ENCODE data around the gene SI.
"Not testable (repeated sequence)": the region's sequence is repeated elsewhere in the genome, so short reads cannot be mapped to it uniquely, and the experiment has no call there.

Gene SI

DNA sequence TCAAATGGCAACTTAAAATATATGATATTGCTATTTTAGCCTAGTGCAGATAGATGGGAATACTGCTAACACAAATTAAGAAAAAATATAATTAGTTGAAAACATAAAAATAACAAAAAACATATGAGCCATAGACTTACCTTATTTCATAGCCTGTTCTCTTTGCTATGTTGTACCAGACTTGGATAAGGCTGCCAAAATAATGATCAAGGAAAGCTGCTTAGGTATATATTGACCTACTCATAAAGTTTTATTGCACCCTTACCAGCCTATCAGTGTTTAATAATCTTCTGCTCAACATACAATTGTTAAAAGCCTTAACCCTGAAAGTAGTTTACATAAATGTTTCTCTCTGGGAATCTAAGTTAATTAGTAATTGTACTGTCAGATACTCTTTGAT is at the start of gene SI:
Gene SI (minus strand): TSS at position 204 of the 400 bp plus-strand sequence. CDS start 2,484 bp downstream, outside the sequence.
- DNase-seq (ENCODE audit: low spot score) = no peak

DNA sequence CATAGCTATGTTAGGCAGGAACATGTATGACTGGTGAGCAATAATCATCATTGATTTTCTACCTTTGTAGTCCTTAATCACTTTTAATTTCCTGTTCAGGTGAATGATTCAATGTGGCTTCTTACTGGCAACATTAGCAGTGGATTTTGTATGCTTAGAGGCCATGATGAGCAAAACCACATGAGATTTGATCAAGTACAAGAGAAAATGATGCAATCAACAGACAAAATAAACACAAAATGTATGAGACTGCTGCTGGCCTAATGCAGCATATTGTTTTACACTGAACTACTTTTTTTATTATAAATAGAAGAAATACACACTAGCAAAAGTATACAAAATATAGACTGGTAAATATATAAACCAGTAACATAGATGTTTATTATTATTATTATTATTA is 47.5 kb upstream of the SI start:
- DNase-seq (ENCODE audit: low spot score) = no peak

DNA sequence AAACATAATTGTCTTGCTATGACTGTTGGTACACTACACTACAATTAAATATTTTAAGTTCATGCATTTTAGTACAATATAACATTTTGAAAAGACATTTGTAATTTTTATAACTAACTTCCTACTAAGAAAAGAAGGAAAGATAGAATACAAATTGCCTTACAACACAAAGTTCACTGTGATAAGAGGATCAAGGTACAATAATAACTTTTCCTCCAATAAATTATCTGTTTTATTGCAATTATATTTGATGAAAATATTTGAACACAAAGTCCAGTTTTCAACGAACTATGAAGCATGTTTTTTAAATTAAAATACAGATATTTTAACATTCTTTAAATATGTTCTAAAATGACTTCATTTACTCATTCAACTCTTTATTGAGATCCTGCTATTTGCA is 33.1 kb upstream of the SI start:
- no peak for DNase-seq (ENCODE audit: low spot score)

DNA sequence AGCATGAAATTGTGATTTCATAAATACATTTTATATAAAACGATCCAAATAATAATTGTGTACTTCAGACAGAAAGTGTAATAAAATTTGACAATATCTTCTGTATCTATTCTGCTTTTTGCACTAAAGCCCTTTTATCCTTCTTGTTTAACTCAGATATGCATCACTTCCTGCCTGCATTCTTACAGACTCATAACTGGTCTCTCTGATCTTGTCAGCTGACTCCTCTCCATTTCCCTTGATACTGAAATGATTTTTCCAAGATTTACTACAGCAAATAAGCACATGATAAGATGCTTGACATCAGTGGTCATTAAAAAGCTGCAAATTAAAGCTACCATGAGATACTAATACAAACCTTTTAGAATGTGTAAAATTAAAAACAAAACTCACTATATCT is 25.3 kb upstream of the SI start:
- no peak for DNase-seq (ENCODE audit: low spot score)

DNA sequence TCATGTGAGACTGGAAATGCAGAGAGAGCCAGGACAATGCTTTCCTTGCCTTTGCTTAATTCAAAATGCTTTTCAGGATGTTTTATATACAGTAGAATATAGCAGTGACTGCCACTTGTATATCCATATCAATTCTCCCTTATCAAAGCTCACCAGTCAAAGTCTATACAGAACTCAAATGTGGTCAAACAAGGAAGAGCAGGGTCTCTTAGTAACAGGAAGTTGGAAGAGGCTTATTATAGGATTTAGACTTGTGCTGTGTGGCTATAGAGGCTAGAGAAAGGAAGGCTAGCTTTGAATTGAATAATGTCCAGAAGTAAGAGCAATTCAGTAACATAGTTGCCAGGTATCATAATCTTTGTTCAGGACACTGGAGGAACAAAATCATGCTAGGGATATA is 4.4 kb upstream of the SI start:
- DNase-seq (ENCODE audit: low spot score) = no peak

DNA sequence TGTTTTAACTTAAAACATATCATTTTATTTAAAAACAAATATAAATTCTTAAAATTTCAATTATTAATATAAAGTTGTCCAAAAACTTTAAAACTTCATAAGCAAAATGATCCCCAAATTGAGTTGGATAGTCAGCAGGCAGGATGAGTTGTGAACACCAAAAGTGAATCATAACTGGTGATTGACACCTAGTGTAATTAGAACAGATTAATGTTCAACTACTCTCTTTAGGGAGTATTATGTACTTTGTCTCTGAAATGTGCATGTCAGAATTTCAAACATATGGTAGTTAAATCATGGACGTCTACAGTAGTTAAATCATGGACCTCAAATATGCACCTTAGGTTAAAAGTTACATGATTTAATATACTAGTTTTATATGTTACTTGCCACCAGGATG is 2.9 kb upstream of the SI start:
- DNase-seq (ENCODE audit: low spot score) = no peak

DNA sequence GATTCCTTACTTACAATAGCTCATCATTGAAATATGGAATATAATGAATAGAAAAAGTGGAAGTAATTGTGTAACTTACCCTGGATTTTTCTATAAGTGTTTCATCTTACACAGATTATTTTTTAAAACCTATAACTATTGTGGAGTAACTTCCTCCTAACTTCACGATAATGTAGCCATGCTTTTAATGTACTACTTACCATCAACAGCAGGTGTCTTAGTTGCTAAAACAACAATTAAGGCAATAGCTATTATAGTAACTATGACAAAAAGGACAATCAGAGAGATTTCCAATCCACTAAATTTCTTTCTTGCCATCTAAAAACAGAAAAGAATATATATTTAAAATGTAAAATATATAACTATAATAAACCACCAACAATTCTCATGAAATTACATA is 2.6 kb downstream of the SI start:
- no peak for DNase-seq (ENCODE audit: low spot score)

DNA sequence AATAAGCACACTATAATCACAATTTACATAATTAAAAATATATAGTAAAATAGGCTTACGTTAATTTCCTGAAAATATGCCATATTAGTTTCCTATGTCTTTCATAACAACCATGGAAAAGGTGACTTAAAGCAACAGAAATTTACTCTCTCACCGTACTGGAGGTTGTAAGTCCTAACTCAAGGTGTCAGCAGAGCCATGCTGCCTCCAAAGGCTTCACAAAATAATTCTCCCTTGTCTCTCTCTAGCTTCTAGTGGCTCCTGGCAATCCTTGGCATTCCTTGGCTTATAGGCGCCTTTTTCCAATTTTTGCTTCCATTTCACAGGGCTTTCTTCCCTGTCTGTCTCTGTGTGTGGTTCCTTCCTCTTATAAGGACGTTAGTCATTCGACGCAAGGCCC is 7.6 kb downstream of the SI start:
- DNase-seq (ENCODE audit: low spot score) = no peak

DNA sequence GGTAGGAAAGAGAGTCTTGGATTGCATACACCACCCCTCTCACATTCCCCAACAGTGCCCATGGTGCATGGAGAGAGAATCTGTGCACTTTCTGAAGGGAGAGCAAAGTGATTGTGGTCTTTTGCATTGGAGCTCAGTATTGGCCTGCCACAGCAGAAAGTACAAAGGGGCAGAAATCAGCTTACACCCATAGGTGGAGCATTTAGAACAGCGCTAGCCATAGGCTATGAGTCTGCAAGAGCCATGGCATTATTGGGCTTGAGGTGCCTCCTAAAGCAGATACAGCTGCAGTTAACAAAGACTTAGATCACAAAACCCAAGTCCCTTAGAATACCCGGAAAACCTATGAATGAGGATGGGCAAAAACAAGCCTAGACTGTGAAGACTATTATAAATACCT is 21.8 kb downstream of the SI start:
- DNase-seq (ENCODE audit: low spot score) = no peak

DNA sequence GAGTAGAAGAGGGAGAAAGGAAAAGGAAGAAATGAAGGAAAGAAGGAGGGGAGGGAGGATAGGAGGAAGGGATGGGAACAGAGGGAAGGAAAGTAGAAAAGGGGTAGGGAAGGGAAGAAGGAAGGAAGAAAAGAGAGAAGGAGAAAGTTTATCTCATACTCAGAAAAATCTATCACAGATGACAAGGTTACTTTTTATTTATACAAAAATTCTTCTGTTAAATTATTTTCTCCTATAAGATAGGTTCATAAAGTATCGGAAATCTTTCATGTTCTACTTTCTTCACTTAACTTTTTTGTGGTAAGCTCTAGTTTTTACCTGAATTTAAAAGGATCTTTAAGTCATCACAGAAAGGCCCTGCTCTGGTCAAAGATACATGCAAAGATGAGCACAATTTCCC is 38.1 kb downstream of the SI start:
- no peak for DNase-seq (ENCODE audit: low spot score)

DNA sequence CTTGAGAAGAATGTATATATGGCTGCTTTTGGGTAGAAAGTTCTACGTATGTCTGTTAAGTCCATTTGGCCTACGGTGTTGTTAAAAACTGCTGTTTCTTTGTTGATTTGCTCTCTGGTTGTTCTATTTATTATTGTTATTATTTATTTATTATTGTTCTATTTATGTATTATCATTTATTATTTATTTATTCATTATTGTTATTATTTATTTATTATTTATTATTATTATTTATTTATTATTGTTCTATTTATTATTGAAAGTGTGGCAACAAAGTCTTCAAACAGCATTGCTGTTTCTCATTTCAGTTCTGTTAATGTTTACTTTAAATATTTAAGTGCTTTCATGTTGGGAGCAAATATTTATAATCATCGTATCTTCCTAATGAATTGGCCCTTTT is 66.7 kb downstream of the SI start:
- no peak for DNase-seq (ENCODE audit: low spot score)

DNA sequence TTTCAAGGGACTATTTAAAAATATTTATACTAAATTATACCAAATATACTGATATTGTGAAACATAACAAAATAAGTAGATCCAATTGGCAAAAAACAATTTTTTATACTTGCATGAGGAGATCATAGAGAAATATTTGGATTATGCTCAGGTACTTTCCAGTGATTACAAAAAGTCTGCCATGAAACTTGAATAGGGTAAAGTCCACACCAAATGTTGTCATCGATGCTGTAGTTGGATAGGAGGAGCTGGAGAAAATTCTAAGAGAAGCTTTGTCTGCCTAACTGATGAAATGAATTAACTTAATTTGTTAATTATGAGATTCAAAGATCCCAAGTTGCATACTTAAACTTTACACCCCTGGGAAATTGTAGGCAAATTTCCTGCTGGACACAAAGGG is 93.3 kb downstream of the SI start:
- DNase-seq (ENCODE audit: low spot score) = no peak

DNA sequence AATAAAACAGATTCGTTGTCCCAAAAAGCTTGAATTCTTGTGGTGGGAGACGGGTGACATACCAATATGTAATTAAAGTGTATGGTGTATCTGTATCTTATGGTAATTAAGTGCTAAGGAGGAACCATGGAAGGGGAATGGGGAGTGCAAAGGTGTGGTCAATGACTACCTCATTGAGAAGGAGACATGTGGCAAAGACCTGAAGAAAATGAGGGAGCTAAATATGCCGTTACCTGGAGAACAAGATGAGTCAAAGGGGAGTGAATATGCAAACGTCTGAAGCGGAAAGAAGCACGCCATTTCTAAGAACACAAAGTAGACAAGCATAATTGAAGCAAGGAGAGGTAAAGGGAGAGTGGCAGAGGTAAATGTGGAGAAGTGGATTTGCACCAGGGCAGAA is 115.7 kb downstream of the SI start:
- no peak for DNase-seq (ENCODE audit: low spot score)

DNA sequence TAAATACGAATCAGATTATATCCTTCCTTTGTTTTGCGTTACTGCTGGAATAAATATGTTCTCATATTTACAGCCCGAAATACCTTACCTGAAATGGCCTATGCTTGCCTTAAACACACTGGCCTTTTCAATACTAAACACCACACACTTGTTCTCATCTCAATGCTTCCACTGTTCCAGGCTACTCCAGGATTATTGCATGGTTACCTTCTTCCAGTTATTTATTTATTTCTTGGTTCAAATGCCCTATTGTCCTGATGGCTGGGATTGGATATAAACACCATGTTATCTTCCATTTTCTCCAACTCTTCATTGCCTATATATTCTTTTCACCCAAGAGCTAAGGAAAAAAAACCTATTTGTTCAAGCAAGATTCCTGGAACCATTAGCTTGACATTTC is 125.3 kb downstream of the SI start:
- no peak for DNase-seq (ENCODE audit: low spot score)

DNA sequence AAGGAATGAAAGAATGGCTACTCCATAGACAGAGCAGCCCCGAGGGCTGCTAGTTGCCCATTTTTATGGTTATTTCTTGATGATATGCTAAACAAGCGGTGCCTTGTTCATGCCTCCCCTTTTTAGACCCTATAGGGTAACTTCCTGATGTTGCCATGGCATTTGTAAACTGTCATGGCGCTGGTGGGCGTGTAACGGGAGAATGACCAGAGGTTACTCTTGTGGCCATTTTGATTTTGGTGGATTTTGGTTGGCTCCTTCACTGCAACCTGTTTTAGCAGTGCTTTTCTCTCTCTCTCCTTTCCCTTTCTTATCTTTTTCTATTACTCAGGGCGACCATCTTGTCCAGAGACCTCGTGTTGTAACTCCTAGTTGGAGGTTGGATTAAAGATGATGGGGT is 126.9 kb downstream of the SI start:
- DNase-seq (ENCODE audit: low spot score) = not testable (repeated sequence)

DNA sequence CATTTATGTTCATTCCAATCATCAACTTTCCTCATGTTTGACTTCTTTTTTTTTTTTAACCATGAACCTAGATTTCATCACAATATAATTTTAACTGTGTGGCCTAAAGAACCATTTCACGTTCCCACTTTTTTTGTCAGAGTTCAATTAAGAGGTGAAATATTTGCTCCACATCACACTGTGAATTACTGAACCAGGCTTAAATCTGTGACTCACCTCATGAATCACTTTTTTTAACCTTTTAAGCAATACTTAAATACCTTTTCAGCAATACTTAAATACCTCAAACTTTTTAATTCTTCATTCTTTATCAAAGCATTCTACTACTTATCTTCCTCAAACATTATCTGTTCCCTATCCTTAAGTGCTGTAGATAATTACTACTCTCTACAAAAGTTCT is 137.6 kb downstream of the SI start:
- DNase-seq (ENCODE audit: low spot score) = peak; percentile 13

DNA sequence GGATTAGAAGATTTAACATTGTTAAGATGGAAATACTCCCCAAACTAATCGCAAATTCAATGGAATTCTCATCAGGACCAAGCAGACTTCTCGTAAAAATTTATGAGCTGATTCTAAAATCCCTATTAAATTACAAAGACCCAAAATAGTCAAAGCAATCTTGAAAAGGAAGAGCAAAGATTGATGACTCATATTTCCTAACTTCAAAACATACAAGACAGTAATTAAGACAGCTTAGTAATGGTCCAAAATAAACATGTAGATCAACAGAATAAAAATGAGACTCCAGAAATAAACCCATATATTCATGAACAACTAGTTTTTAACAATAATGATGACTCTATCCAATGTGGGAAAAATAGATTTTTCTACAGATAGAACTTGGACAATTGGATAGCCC is 148.7 kb downstream of the SI start:
- DNase-seq (ENCODE audit: low spot score) = no peak
